NCI-H2171 (cell line): ENCODE measurements around the gene SOX8.

Experiments used
- DNase-seq: peaks from one replicate; lab custom pipeline; 2025; lab: John Stamatoyannopoulos, UW

SOX8 gene

GRCh38 chr16:988471-989353 is 7.1 kb downstream of the SOX8 start:
- DNase-seq = no peak

- no peak for DNase-seq
Observed at GRCh38 chr16:989354-989814, 7.8 kb downstream of the SOX8 start.

GRCh38 chr16:990516-991291 is 9.1 kb downstream of the SOX8 start:
- DNase-seq = no peak

- DNase-seq = no peak
Observed at GRCh38 chr16:991345-991744, 9.8 kb downstream of the SOX8 start.

- DNase-seq = no peak
Observed at GRCh38 chr16:991773-992172, 10.2 kb downstream of the SOX8 start.

- no peak for DNase-seq
Observed at GRCh38 chr16:993731-994130, 12.2 kb downstream of the SOX8 start.

GRCh38 chr16:995087-995486 is 13.5 kb downstream of the SOX8 start:
- DNase-seq = peak; percentile 31

- DNase-seq = no peak
Observed at GRCh38 chr16:995783-996182, 14.2 kb downstream of the SOX8 start.

- no peak for DNase-seq
Observed at GRCh38 chr16:996681-997080, 15.1 kb downstream of the SOX8 start.

- DNase-seq = peak; percentile 45
Observed at GRCh38 chr16:997440-998051, 16.0 kb downstream of the SOX8 start.

- no peak for DNase-seq
Observed at GRCh38 chr16:998211-998610, 16.6 kb downstream of the SOX8 start.

GRCh38 chr16:998615-999014 is 17.0 kb downstream of the SOX8 start:
- no peak for DNase-seq

- no peak for DNase-seq
Observed at GRCh38 chr16:999677-1000076, 18.1 kb downstream of the SOX8 start.

GRCh38 chr16:1000608-1001007 is 19.0 kb downstream of the SOX8 start:
- no peak for DNase-seq

- DNase-seq = no peak
Observed at GRCh38 chr16:1001096-1001495, 19.5 kb downstream of the SOX8 start.

- DNase-seq = no peak
Observed at GRCh38 chr16:1002399-1003166, 21.0 kb downstream of the SOX8 start.

- DNase-seq = no peak
Observed at GRCh38 chr16:1003391-1004347, 22.1 kb downstream of the SOX8 start.

GRCh38 chr16:1005286-1005685 is 23.7 kb downstream of the SOX8 start:
- DNase-seq = no peak

- DNase-seq = no peak
Observed at GRCh38 chr16:1006781-1007180, 25.2 kb downstream of the SOX8 start.

- no peak for DNase-seq
Observed at GRCh38 chr16:1007284-1007850, 25.8 kb downstream of the SOX8 start.
